GM12864 (cell line): Measurements from ENCODE around the gene ZNF85.
"Not testable (repeated sequence)": the region's sequence is repeated elsewhere in the genome, so short reads cannot be mapped to it uniquely, and the experiment has no call there.

Experiments
- DNase-seq: peaks from one replicate; pipeline ENCODE4 v3.0.0-alpha.2; 2011; ENCODE audit warnings: low read depth
- H3K4me3 ChIP-seq: 2 replicates; pipeline ENCODE4 v1.5.1; 2011; ENCODE audit warnings: mild to moderate bottlenecking, low read depth, low read length, control low read depth
- TF ChIP-seq, protein P1 (sequence below): IDR thresholded peaks from 2 replicates; pipeline ENCODE4 v1.5.1; 2011; ENCODE audit warnings: low read depth, mild to moderate bottlenecking, moderate library complexity, low read length, control low read depth, inconsistent platforms; ENCODE audit errors: missing control alignments

The ZNF85 gene

DNA sequence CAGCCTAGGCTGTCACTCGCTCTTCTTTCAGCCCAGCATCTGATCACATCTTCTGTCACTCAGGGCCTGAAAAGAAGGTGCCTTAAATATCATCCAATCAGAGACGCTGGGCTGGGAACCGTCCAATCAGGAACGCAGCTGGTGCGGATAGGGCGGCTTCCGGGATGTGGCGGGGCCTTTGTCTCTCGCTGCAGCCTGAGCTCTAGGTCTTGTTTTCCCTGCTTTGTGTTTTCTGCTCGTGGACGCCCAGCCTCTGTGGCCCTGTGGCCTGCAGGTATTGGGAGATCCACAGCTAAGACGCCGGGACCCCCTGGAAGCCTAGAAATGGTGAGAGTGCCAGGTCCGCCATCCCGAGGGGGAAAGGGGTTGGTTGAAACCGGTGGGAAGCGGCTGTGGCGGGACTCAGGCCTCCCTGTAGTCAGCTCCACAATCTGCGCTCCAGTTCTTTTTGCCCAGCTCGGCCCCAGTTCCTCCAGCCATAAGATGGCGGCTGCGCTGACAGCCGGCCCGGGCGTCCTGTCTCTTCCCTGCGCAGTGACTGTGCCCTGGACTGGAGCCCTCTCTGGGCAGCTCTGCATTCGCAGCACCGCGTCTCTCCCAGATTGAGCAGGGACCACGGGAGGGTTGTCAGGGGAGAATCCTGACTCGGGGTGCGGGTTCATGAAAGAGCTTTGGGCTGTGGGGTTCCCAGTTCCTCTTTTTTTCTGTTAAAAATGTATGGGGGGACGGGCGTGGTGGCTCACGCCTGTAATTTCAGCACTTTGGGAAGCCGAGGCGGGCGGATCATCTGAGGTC is at the start of gene ZNF85:
Gene ZNF85 (plus strand): TSS at position 175 of the 795 bp plus-strand sequence. CDS start 150 bp downstream, at position 325.
- TF ChIP-seq, protein P1, sequence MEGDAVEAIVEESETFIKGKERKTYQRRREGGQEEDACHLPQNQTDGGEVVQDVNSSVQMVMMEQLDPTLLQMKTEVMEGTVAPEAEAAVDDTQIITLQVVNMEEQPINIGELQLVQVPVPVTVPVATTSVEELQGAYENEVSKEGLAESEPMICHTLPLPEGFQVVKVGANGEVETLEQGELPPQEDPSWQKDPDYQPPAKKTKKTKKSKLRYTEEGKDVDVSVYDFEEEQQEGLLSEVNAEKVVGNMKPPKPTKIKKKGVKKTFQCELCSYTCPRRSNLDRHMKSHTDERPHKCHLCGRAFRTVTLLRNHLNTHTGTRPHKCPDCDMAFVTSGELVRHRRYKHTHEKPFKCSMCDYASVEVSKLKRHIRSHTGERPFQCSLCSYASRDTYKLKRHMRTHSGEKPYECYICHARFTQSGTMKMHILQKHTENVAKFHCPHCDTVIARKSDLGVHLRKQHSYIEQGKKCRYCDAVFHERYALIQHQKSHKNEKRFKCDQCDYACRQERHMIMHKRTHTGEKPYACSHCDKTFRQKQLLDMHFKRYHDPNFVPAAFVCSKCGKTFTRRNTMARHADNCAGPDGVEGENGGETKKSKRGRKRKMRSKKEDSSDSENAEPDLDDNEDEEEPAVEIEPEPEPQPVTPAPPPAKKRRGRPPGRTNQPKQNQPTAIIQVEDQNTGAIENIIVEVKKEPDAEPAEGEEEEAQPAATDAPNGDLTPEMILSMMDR, result no peak
- peak; percentile 93 for DNase-seq
- H3K4me3 ChIP-seq, result peak within 1 kb of the TSS; percentile 80

DNA sequence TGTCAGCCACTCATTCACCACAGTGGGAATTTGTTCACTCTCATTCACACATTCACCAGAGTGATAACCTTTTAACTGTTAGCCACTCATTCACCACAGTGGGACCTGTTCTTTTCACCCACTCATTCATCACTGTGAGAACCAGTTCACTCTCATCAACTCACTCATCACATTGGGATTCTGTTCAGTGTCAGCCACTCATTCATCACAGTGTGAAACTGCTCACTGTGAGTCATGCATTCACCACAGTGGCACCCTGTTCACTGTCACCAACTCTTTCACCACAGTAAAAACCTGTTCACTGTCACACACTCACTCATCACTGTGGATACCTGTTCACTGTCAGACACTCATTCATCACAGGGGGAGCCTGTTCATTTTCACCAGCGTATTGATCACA is 43.5 kb upstream of the ZNF85 start:
- TF ChIP-seq, protein P1, result no peak
- no peak overlapping the region for H3K4me3 ChIP-seq
- no peak for DNase-seq

DNA sequence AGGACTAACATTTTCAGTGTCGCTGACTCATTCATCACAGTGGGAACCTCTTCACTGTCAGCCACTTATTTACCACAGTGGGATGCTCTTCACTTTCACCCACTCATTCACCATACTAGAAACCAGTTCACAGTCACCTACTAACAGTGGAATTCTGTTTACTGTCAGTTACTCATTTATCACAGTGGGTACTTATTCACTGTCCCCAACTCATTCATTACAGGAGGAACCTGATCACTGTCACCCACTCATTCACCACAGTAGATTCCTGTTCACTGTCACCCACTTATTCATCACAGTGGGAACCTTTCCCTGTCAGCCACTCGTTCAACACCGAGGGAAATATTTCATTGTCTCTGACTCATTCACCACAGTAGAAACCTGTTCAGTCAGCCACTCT is 10.1 kb upstream of the ZNF85 start:
- DNase-seq, result no peak
- no peak overlapping the region for H3K4me3 ChIP-seq
- TF ChIP-seq, protein P1, result no peak

DNA sequence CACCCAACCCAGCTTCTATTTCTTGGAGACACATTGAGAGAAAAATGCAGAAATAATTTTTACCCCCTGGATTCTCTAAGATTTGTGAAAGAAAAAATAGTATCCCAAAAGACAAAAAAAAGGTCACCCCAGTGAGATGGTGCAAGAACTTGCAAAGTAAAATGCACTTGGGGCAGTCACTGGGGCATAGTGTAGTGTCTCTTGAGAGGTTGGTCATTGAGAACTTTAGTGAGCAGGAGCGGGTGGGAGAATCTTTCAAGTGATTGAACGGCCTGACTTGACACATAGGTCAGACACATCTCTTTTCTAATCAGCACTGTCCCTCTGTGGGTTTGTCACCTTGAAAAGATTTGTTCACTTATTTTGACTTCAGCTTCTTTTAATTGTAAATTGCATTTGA is 2.4 kb downstream of the ZNF85 start:
- DNase-seq, result no peak
- TF ChIP-seq, protein P1, result no peak
- H3K4me3 ChIP-seq, result no peak overlapping the region

DNA sequence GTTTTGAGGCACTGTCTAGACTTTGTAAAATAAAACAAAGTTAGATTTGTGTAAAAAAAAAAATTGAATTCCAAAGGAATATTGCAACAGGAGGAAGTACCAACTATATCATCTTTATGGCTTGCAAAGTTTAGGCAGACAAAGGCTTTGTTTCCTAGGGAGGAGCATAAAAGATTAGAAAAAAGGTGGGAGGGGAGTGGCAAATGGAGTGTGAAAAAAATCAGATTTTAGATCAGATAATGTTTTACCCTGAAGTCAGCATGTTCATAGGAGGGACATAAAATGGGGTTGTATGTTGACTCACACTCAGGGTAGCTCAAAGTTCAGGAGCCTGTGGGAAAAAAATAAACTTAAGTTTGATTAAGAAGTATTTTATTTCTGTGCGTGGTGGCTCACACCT is 3.7 kb downstream of the ZNF85 start:
- H3K4me3 ChIP-seq, result no peak overlapping the region
- no peak for DNase-seq
- TF ChIP-seq, protein P1, result no peak

DNA sequence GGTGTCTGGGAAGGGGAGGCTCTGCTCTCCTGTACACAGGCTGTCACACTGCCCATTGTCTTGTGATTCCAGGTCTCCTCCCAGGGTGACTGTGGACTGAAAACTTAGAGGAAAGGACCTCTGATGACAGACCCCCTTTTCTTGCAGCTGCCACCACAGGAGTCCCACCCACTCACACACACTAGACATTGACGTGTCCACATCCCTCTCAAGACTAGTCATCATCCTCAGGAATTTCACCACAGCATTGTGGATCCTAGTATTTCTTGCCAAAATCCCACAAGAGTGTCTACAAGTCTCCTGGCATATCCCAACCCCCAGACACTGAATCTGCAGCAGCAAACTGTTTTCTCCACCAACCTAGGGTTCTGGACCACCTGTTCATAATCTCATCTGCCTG is 5.3 kb downstream of the ZNF85 start:
- TF ChIP-seq, protein P1, result no peak
- no peak for DNase-seq

DNA sequence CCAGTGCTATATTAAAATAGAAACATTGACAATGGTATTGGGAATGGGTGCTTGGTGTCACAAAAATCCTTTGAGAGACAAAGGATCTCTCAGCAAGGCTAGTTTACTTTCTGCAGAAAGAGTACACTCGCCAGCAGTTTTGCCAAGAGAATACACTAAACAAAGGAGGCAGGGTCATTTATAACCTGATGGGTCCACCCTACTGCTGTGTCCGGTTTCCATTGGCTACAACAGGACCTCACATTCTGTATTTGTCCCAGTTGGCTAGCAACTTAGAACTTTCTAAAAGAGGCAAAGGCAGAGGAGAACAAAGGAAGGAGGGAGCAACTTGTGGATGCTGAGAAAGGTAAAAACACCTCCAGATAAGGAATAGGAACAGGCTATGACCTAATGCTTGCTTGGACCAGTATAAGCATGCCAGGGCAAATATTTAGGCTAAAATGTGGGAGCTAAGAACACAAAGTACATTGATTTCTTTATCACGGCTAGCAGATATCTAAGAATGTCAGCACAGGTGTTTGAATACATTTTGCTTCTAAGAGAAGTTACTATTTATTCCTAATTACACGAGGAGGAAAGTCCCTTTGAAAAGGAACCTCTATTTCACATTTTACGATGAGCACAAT is 13.4 kb downstream of the ZNF85 start:
- H3K4me3 ChIP-seq, DNase-seq: not testable (repeated sequence)

More for the DNA sequence above, 5.3 kb downstream of the ZNF85 start:
- no peak overlapping the region for H3K4me3 ChIP-seq

DNA sequence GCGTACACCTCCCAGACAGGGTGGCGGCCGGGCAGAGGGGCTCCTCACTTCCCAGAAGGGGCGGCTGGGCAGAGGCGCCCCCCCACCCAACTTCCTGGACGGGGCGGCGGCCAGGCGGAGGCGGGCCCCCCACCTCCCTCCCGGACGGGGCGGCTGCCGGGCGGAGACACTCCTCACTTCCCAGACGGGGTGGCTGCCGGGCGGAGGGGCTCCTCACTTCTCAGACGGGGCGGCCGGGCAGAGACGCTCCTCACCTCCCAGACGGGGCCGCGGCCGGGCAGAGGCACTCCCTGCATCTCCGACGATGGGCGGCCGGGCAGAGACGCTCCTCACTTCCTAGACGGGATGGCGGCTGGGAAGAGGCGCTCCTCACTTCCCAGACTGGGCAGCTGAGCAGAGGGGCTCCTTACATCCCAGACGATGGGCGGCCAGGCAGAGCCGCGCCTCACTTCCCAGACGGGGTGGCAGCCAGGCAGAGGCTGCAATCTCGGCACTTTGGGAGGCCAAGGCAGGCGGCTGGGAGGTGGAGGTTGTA is 29.6 kb downstream of the ZNF85 start:
- H3K4me3 ChIP-seq, DNase-seq: not testable (repeated sequence)
